Gastrocnemius medialis (tissue), 4 donors: ENCODE results near the gene HDAC7.

ENCODE experiments used
- POLR2A ChIP-seq, 2 donors: fragments of 450-650 bp; IDR thresholded peaks; one replicate each; pipeline ENCODE4 v1.6.1; 2017; ENCODE audit warnings: antibody characterized with exemption in 2 of 2, mild to moderate bottlenecking in 2 of 2, moderate library complexity in 2 of 2
- TF ChIP-seq, protein P1 (sequence below), 5 experiments: fragments of 450-650 bp in 3 of 5; fragments of 200-600 bp in 2 of 5; sonication (generic) in 2 of 5; IDR thresholded peaks in 4 of 5; conservative IDR thresholded peaks in 1 of 5; 1 replicate in 4 of 5; 2 replicates in 1 of 5; pipeline ENCODE4 v1.5.1; 2016 to 2019; ENCODE audit warnings: antibody characterized with exemption in 5 of 5, mild to moderate bottlenecking in 3 of 5, moderate library complexity in 3 of 5

DNA sequence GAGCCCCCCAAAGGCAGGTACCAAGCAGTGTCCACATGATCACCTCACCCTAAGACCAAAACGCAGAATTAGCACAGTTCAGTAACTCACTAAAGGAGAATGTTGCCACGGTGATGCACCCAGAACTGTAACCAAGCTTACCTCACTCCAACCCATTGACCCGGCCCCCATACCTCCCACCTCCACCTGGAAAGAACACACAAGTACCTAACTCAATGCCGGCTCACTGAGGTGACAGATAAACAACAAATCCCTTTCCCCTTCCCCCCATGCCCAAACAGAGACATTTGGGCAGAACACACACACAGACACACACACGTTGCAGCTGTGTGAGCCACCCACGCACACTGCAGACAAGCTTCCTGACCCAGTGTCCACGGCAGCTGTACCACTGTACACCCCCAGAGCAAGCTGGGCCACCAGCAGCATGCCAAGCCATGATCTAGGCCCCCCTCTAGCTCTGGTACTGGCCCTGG is 62.3 kb downstream of the HDAC7 start:
- no peak for TF ChIP-seq POLR2A (IDR thresholded peaks at IDR 0.05)
- TF ChIP-seq, protein P1, sequence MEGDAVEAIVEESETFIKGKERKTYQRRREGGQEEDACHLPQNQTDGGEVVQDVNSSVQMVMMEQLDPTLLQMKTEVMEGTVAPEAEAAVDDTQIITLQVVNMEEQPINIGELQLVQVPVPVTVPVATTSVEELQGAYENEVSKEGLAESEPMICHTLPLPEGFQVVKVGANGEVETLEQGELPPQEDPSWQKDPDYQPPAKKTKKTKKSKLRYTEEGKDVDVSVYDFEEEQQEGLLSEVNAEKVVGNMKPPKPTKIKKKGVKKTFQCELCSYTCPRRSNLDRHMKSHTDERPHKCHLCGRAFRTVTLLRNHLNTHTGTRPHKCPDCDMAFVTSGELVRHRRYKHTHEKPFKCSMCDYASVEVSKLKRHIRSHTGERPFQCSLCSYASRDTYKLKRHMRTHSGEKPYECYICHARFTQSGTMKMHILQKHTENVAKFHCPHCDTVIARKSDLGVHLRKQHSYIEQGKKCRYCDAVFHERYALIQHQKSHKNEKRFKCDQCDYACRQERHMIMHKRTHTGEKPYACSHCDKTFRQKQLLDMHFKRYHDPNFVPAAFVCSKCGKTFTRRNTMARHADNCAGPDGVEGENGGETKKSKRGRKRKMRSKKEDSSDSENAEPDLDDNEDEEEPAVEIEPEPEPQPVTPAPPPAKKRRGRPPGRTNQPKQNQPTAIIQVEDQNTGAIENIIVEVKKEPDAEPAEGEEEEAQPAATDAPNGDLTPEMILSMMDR (IDR thresholded peaks at IDR 0.05 in 4 of 5, conservative IDR thresholded peaks at IDR 0.05 in 1 of 5), result no peak
